Trophoblast cell (in vitro differentiated cells and primary cell): ENCODE data around the gene EDDM13.
"Not testable (repeated sequence)": the region's sequence is repeated elsewhere in the genome, so short reads cannot be mapped to it uniquely, and the experiment has no call there.

Source experiments
- DNase-seq, 2 donors: peaks; one replicate each; pipeline ENCODE4 v3.0.0-alpha.2; 2016
- H2AFZ ChIP-seq: 2 replicates; pipeline ENCODE4 v1.6.1; 2013; ENCODE audit warnings: low read length, moderate library complexity, mild to moderate bottlenecking; ENCODE audit not compliant: insufficient read depth, poor library complexity
- H2AK5ac ChIP-seq: 2 replicates; pipeline ENCODE4 v1.6.1; 2013; ENCODE audit warnings: mild to moderate bottlenecking, low read length
- H2BK120ac ChIP-seq: 2 replicates; pipeline ENCODE4 v1.6.1; 2013; ENCODE audit warnings: low read length, mild to moderate bottlenecking, moderate library complexity; ENCODE audit not compliant: insufficient read depth, poor library complexity
- H2BK12ac ChIP-seq: 2 replicates; pipeline ENCODE4 v1.6.1; 2013; ENCODE audit warnings: mild to moderate bottlenecking, low read length, moderate library complexity
- H2BK5ac ChIP-seq: 2 replicates; pipeline ENCODE4 v1.6.1; 2013; ENCODE audit warnings: low read length, low read depth, moderate library complexity, mild to moderate bottlenecking; ENCODE audit not compliant: poor library complexity
- H3K14ac ChIP-seq: 2 replicates; pipeline ENCODE4 v1.6.1; 2013; ENCODE audit warnings: mild to moderate bottlenecking, low read length
- H3K18ac ChIP-seq: 2 replicates; pipeline ENCODE4 v1.6.1; 2013; ENCODE audit warnings: mild to moderate bottlenecking, low read length
- H3K23ac ChIP-seq: 2 replicates; pipeline ENCODE4 v1.6.1; 2013; ENCODE audit warnings: low read length
- H3K27ac ChIP-seq: 2 replicates; pipeline ENCODE4 v1.5.1; 2013; ENCODE audit warnings: low read depth, mild to moderate bottlenecking, inconsistent platforms, low read length, moderate library complexity
- H3K27me3 ChIP-seq: 2 replicates; pipeline ENCODE4 v1.6.1; 2013; ENCODE audit warnings: inconsistent platforms, mild to moderate bottlenecking, low read length, moderate library complexity; ENCODE audit not compliant: insufficient read depth
- H3K36me3 ChIP-seq, 2 experiments: 1 replicate in 1 of 2; 2 replicates in 1 of 2; pipeline ENCODE4 v1.6.1; 2013; ENCODE audit warnings: low read length in 2 of 2, mild to moderate bottlenecking in 2 of 2, moderate library complexity in 1 of 2; ENCODE audit not compliant: insufficient read depth in 2 of 2, control insufficient read depth in 1 of 2
- H3K4ac ChIP-seq: 2 replicates; pipeline ENCODE4 v1.6.1; 2013; ENCODE audit warnings: low read depth, mild to moderate bottlenecking, low read length, moderate library complexity
- H3K4me1 ChIP-seq, 2 experiments: 1 replicate in 1 of 2; 2 replicates in 1 of 2; pipeline ENCODE4 v1.6.1; 2013; ENCODE audit warnings: low read length in 2 of 2, mild to moderate bottlenecking in 2 of 2, moderate library complexity in 1 of 2; ENCODE audit not compliant: insufficient read depth in 2 of 2, control insufficient read depth in 1 of 2
- H3K4me2 ChIP-seq: 2 replicates; pipeline ENCODE4 v1.6.1; 2013; ENCODE audit warnings: inconsistent platforms, mild to moderate bottlenecking, low read length, moderate library complexity
- H3K4me3 ChIP-seq: 2 replicates; pipeline ENCODE4 v1.5.1; 2013; ENCODE audit warnings: mild to moderate bottlenecking, low read depth, low read length, inconsistent platforms
- H3K79me1 ChIP-seq: one replicate; pipeline ENCODE4 v1.6.1; 2013; ENCODE audit warnings: low read length
- H3K79me2 ChIP-seq: 2 replicates; pipeline ENCODE4 v1.6.1; 2013; ENCODE audit warnings: low read length, mild to moderate bottlenecking; ENCODE audit not compliant: control insufficient read depth, insufficient read depth, poor library complexity
- H3K9ac ChIP-seq: 2 replicates; pipeline ENCODE4 v1.6.1; 2013; ENCODE audit warnings: mild to moderate bottlenecking, low read length
- H3K9me3 ChIP-seq: 2 replicates; pipeline ENCODE4 v1.6.1; 2013; ENCODE audit warnings: low read depth, mild to moderate bottlenecking, control low read depth, inconsistent platforms, low read length; ENCODE audit not compliant: insufficient read depth
- H4K12ac ChIP-seq: 2 replicates; pipeline ENCODE4 v1.6.1; 2013; ENCODE audit warnings: low read depth, mild to moderate bottlenecking, low read length, moderate library complexity
- H4K8ac ChIP-seq: 2 replicates; pipeline ENCODE4 v1.6.1; 2013; ENCODE audit warnings: low read depth, mild to moderate bottlenecking, low read length, moderate library complexity
- H4K91ac ChIP-seq: one replicate; pipeline ENCODE4 v1.6.1; 2013; ENCODE audit warnings: low read depth, mild to moderate bottlenecking, low read length, moderate library complexity
- WGBS: extraction: QIAGEN DNeasy Blood & Tissue Kit; methylation state at CpG from one replicate; pipeline ENCODE4 v1.1.7; 2013; ENCODE audit warnings: missing lambda C conversion rate; ENCODE audit not compliant: insufficient read length, insufficient coverage; ENCODE audit errors: extremely low coverage; 5-methylcytosine and 5-hydroxymethylcytosine counted together

Gene EDDM13

DNA sequence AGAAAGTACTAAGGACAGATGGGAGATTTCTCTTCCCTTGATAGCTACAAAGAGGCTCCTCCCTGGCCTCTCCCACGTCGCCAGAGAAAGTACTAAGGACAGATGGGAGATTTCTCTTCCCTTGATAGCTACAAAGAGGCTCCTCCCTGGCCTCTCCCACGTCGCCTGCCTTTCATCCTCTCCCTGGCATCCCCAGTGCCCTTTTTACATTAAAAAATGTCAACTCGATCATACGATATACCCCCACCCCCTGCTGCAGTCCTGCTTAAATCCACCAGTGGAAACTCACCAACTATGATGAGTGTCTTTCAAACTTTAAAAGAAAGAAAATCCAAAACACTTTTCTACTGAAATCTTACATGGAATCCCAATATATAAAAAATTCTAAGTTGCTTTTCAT is 34.5 kb downstream of the EDDM13 start:
- H3K9me3 ChIP-seq, H3K9ac ChIP-seq, H3K27ac ChIP-seq, H3K4me1 ChIP-seq, H4K91ac ChIP-seq, H3K14ac ChIP-seq, H3K4me3 ChIP-seq, H4K12ac ChIP-seq, H2BK120ac ChIP-seq, H2BK12ac ChIP-seq, H3K18ac ChIP-seq, H3K79me1 ChIP-seq, H2AK5ac ChIP-seq, H3K79me2 ChIP-seq, H2BK5ac ChIP-seq, H3K23ac ChIP-seq, DNase-seq, H3K36me3 ChIP-seq, H2AFZ ChIP-seq, H3K27me3 ChIP-seq, H4K8ac ChIP-seq, H3K4ac ChIP-seq, H3K4me2 ChIP-seq: not testable (repeated sequence)
- no CpG with 5 or more reads among the region's 6 CpGs for WGBS

DNA sequence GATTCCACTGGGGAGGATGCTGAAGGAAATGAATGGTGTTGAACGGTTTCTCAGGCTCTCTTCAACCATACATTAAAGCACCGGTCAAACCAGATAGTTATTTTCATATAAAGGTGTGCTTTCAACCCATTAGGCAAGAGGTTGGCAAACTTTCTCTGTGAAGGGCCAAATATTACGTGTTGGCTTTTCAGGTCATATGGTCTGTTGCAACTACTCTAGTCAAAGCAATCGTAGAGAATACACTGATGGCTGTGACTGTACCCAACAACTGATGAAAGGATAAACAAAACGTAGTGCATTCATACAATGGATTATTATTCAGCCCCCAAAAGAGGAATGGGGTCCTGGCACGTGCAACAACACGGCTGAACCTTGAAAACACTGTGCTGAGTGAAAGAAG is 36.2 kb downstream of the EDDM13 start:
- H3K18ac ChIP-seq = no peak overlapping the region
- no peaks in the 10 kb centered on the region for H3K9me3 ChIP-seq
- H3K36me3 ChIP-seq = peaks cover under 1 to 5% of the 10 kb centered on the region in 2 experiments
- H3K27ac ChIP-seq = no peak overlapping the region
- H3K4me1 ChIP-seq = peaks cover 0 to 1% of the 10 kb centered on the region in 2 experiments
- H2BK120ac ChIP-seq = no peak overlapping the region
- WGBS = no CpG with 5 or more reads among the region's 7 CpGs
- peak overlapping the region; percentile 39 for H3K9ac ChIP-seq
- H2AFZ ChIP-seq = no peak overlapping the region
- no peak for DNase-seq
- H3K4ac ChIP-seq = no peak overlapping the region
- no peak overlapping the region for H3K4me2 ChIP-seq
- H3K27me3 ChIP-seq = no peaks in the 10 kb centered on the region
- no peak overlapping the region for H4K91ac ChIP-seq
- H4K12ac ChIP-seq = no peak overlapping the region
- no peak overlapping the region for H3K14ac ChIP-seq
- H3K23ac ChIP-seq = no peak overlapping the region
- H3K79me2 ChIP-seq = no peaks in the 10 kb centered on the region
- H2BK5ac ChIP-seq = no peak overlapping the region
- no peak overlapping the region for H2AK5ac ChIP-seq
- H3K4me3 ChIP-seq = no peak overlapping the region
- H4K8ac ChIP-seq = no peak overlapping the region
- H3K79me1 ChIP-seq = peaks cover under 1% of the 10 kb centered on the region
- H2BK12ac ChIP-seq = no peak overlapping the region

- Histone ChIP-seq H3K9ac (no peak overlapping the region), H3K9me3 (no peaks in the 10 kb centered on the region), H3K23ac (no peak overlapping the region), H3K27me3 (no peaks in the 10 kb centered on the region), H3K18ac (no peak overlapping the region), H3K4ac (no peak overlapping the region), H4K8ac (no peak overlapping the region), H4K91ac (no peak overlapping the region), H3K79me2 (peaks cover 6% of the 10 kb centered on the region), H3K36me3 (peaks cover 0 to 5% of the 10 kb centered on the region in 2 experiments), H2AFZ (no peak overlapping the region), H4K12ac (no peak overlapping the region), H3K4me1 (peaks cover 0 to 3% of the 10 kb centered on the region in 2 experiments), H3K79me1 (peaks cover 7% of the 10 kb centered on the region), H3K4me3 (peak overlapping the region; percentile 18), H2BK12ac (no peak overlapping the region), H2AK5ac (no peak overlapping the region), H2BK5ac (no peak overlapping the region), H3K27ac (no peak overlapping the region), H2BK120ac (no peak overlapping the region), H3K4me2 (no peak overlapping the region), H3K14ac (no peak overlapping the region)
- no CpG with 5 or more reads among the region's 11 CpGs for WGBS
- DNase-seq = peak; percentile 14 to 35
Measured at GRCh38 chr19:56309511-56310185, 37.1 kb downstream of the EDDM13 start.

GRCh38 chr19:56310462-56310861 is 37.9 kb downstream of the EDDM13 start:
- WGBS = no CpG with 5 or more reads among the region's 8 CpGs
- Histone ChIP-seq H3K9ac (no peak overlapping the region), H3K27ac (no peak overlapping the region), H4K8ac (no peak overlapping the region), H3K23ac (no peak overlapping the region), H3K27me3 (no peaks in the 10 kb centered on the region), H2BK120ac (no peak overlapping the region), H3K4me3 (no peak overlapping the region), H4K12ac (no peak overlapping the region), H3K4ac (no peak overlapping the region), H3K79me2 (peaks cover 7% of the 10 kb centered on the region), H3K79me1 (peaks cover 13% of the 10 kb centered on the region), H2AFZ (no peak overlapping the region), H2AK5ac (no peak overlapping the region), H2BK12ac (no peak overlapping the region), H2BK5ac (no peak overlapping the region), H3K4me2 (no peak overlapping the region), H3K4me1 (peaks cover 1 to 5% of the 10 kb centered on the region in 2 experiments), H3K36me3 (peaks cover 0 to 5% of the 10 kb centered on the region in 2 experiments), H3K14ac (no peak overlapping the region), H4K91ac (no peak overlapping the region), H3K9me3 (no peaks in the 10 kb centered on the region), H3K18ac (no peak overlapping the region)
- no peak for DNase-seq
